Erythroblast (primary cell): ENCODE measurements around the gene PGP.

Source experiments
- GATA1 ChIP-seq: IDR thresholded peaks from 2 replicates; pipeline ENCODE4 v1.6.1; 2011; ENCODE audit warnings: low read depth, mild to moderate bottlenecking, control low read depth, low read length, moderate library complexity
- POLR2A ChIP-seq: IDR thresholded peaks from 2 replicates; pipeline ENCODE4 v1.6.1; 2011; ENCODE audit warnings: mild to moderate bottlenecking, low read length

DNA sequence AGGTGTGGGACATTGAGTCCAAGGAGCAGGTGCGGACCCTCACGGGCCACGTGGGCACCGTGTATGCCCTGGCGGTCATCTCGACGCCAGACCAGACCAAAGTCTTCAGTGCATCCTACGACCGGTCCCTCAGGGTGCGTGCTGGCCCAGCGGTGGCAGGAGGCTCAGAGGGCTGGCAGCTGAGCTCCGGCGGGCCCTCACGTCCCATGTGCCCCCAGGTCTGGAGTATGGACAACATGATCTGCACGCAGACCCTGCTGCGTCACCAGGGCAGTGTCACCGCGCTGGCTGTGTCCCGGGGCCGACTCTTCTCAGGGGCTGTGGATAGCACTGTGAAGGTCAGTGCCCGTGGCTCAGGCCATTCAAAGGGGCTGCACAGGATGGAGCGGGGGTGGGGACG is 38.6 kb downstream of the PGP start:
- TF ChIP-seq POLR2A: no peak
- TF ChIP-seq GATA1: no peak
